ENCODE data around the gene MYO16.

DNA sequence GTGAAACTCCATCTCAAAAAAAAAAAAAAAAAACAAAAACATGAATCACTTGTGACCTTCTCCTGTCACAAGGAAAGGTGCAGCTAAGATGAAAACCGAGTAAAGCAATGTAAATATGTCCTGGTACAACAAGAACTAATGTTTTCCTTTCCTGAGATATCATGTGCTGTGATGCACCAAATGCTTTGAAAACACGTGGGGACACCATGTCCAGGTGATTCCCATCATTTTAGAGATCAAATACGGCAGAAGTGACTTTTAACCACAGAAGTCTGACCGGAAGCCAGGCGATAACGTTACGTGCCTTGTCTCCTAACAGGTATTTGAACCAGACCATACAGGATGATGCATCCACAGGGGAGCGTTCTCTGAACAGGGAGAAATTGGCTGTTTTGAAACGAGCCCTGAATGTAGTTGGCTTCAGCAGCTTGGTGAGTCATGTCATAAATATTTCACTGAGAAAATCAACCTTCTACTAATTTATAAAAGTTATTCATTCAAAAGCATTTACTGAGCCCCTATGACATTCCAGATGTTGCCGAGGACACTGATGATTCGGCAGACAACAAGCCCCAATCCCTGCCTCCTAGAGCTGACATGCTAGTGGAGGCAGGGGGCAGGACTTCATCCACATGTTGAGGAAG lies 328.1 kb downstream of the MYO16 start:
- TF ChIP-seq, protein P1, sequence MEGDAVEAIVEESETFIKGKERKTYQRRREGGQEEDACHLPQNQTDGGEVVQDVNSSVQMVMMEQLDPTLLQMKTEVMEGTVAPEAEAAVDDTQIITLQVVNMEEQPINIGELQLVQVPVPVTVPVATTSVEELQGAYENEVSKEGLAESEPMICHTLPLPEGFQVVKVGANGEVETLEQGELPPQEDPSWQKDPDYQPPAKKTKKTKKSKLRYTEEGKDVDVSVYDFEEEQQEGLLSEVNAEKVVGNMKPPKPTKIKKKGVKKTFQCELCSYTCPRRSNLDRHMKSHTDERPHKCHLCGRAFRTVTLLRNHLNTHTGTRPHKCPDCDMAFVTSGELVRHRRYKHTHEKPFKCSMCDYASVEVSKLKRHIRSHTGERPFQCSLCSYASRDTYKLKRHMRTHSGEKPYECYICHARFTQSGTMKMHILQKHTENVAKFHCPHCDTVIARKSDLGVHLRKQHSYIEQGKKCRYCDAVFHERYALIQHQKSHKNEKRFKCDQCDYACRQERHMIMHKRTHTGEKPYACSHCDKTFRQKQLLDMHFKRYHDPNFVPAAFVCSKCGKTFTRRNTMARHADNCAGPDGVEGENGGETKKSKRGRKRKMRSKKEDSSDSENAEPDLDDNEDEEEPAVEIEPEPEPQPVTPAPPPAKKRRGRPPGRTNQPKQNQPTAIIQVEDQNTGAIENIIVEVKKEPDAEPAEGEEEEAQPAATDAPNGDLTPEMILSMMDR (conservative IDR thresholded peaks at IDR 0.05; ENCODE audit: low read depth, low read length): no peak
- no peak for TF ChIP-seq EZH2 (IDR thresholded peaks at IDR 0.05; ENCODE audit: borderline replicate concordance, low read depth, low read length, poor library complexity, severe bottlenecking)
